T1000 (cell line): ENCODE data around the gene RILPL2.
"Not testable (repeated sequence)": the region's sequence is repeated elsewhere in the genome, so short reads cannot be mapped to it uniquely, and the experiment has no call there.

ENCODE experiments used
- DNase-seq: peaks from one replicate; lab custom pipeline; 2025; ENCODE audit warnings: mixed read lengths; lab: John Stamatoyannopoulos, UW

RILPL2 gene

GRCh38 chr12:123401753-123402683, 34.5 kb downstream of the RILPL2 start:
- no peak for DNase-seq

DNA sequence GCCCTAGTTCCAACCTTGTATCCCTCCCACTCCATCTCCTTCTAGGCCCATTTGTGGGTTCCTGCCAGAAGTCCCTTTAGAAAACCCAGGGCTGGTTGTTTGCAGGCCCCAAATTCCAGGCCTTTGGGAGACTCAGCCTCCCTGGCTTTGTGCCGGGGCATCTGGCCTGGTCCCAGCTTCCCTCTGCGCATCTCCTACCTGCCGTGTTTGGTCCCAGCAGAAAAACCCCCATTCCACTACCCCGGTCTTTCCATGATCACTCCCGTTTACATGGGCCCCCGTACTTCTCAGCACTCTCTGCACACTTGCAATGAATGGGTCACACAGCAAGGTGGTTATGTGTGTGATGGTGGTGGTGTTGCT, 37.2 kb downstream of the RILPL2 start:
- no peak for DNase-seq

GRCh38 chr12:123398550-123399254, 37.8 kb downstream of the RILPL2 start:
- DNase-seq: no peak

DNA sequence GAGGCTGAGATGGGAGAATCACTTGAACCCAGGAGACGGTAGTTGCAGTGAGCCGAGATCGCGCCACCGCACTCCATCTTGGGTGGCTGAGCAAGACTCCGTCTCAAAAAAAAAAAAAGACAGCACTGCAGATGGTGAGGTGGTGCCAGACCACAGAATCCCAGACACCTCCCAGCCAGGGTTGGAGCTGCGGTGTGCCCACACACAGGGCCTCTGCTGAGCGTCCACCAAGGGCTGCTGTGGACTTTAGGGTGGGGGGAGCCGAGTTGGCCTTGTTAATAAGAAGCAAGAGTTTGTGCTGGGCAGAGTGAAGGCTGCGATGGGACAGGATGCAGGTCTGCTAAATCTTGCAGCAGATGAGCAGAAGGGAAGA, 38.3 kb downstream of the RILPL2 start:
- DNase-seq: no peak

DNA sequence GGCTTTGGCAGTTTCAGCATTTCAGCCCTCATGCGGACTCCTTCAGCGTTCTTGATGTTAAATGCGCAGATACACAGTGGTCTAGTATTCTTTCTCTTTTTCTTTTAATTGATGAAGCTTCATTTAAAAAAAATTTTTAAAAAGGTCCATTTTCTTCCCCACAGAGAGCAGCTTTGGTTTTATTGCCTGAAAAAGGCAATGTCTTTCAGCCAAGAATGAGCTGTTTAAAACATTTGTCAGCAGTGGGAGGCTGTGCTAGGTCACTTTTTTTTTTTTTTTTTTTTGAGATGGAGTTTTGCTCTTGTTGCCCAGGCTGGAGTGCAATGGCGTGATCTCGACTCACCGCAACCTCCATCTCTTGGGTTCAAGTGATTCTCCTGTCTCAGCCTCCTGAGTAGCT, 39.1 kb downstream of the RILPL2 start:
- DNase-seq: no peak

GRCh38 chr12:123396954-123397353, 39.5 kb downstream of the RILPL2 start:
- DNase-seq: no peak

DNA sequence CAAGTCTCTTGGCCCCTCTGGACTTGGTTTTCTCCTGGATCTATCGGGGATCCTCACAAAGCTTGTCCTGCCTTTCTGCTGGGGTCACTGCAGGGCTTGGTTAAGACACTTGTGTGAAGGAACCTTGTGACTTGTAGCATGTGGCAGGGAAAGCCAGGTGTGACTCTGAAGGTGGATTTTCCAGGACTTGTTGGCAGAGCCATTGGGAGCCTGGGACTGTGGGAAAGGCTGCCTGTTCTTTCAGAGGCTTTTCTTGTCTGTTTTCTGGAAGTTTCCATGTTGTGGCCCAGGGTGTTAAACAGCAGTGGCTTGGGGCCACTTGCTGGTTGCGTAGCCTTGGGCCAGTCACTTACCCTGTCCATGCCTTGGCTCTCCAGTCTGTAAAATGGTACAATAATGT, 39.9 kb downstream of the RILPL2 start:
- no peak for DNase-seq

GRCh38 chr12:123395236-123395635, 41.2 kb downstream of the RILPL2 start:
- DNase-seq: no peak

- DNase-seq: no peak
Observed at GRCh38 chr12:123393747-123394146, 42.7 kb downstream of the RILPL2 start.

DNA sequence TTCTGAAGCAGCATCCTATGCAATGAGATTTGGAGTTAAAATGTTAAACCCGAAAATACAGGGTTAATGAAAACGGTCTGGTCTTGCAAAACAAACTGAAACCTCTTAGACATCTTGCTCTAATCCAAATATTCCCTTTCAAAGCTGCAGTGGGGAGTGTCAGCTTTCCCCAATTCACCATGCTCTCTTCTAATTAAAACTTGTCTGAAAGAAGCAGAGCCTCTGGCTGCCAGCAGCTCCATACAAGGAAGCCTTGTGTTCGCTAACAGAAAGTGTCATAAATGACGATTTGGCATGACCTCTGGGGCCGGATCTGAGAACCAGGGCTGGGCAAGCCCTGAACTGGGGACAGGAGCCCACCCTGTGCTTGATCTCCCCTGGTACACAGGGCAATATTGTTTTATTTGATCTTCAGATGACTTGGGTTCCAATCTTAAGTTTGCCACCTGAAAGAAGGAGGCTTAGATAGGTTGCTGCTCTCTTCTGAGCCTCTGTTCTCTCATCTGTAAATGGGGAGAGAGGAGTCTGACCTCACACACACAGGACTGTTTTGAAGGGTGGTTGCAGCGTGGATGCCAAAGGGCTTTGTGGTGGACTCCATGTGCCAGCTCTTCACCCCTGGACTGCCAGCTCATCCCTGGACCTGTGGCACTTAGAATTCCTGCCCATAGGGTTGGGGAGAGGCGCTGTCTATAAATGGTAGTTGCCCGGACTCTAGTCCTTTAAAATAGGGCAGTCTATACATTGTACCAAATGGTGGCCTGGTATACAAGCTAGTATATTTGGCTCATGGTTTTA, 44.7 kb downstream of the RILPL2 start:
- DNase-seq: no peak

DNA sequence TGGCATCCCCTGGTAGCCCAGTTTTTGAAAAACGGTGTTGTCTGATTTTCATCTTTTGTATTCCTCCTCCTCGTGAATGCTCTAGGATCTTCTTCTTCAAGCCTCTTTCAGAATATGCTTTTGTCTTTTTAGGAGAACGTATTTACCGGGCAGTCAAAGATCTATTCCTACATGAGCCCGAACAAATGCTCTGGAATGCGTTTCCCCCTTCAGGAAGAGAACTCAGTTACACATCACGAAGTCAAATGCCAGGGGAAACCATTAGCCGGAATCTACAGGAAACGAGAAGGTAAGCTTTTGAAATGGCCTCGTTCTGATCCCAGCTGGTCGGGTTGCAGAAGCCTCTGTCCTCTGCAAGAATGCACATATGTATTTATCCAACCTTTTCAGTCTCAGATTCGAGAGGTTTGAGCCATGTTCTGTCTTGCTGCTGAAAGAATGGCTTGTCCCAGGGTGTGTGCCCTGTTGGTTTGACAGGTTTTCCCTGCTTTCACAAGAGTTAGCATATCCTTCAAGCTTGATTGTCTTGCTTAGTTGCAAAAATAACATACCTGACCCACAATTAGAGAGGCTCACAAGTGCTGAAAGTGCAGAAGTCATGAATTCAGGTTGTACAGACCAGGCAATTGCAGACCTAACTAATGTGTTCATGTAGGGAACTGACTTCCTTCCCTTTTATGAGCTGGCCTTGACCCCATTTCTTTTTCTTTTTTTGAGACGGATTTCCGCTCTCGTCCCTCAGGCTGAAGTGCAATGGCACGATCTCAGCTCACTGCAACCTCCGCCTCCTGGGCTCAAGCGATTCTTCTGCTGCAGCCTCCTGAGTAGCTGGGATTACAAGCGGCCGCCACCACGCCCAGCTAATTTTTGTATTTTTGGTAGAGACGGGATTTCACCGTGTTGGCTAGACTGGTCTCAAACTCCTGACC, 45.7 kb downstream of the RILPL2 start:
- no peak for DNase-seq

- DNase-seq: no peak
Observed at GRCh38 chr12:123389560-123390351, 46.7 kb downstream of the RILPL2 start.

DNA sequence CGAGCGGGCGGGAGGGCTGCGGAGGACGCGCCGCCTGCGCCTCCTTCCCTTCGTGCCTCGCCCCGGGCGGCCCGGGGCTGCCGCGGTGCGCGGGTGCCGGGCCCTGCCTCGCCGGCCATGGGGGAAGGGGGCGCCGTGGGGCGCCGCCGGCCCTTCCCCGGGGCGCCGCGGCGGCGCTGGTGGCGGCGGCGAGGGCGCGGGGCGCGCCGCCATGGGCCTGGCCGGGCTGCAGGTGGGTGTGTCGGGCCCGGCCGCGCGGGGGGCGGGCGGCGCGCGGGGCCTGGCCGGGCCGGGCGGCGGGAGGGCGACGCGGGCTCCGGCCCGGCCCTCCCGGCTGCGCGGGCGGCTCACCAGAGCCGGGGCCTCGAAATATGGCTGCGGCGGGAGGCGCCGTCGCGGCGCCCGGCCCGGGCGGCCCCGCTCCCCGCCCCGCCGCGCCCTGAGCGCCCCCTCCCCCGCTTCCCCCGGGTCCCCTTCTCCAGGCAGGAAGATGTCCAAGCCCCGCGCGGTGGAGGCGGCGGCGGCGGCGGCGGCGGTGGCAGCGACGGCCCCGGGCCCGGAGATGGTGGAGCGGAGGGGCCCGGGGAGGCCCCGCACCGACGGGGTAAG, 47.4 kb downstream of the RILPL2 start:
- DNase-seq: no peak

GRCh38 chr12:123388177-123388950, 48.1 kb downstream of the RILPL2 start:
- DNase-seq: peak; percentile 40

DNA sequence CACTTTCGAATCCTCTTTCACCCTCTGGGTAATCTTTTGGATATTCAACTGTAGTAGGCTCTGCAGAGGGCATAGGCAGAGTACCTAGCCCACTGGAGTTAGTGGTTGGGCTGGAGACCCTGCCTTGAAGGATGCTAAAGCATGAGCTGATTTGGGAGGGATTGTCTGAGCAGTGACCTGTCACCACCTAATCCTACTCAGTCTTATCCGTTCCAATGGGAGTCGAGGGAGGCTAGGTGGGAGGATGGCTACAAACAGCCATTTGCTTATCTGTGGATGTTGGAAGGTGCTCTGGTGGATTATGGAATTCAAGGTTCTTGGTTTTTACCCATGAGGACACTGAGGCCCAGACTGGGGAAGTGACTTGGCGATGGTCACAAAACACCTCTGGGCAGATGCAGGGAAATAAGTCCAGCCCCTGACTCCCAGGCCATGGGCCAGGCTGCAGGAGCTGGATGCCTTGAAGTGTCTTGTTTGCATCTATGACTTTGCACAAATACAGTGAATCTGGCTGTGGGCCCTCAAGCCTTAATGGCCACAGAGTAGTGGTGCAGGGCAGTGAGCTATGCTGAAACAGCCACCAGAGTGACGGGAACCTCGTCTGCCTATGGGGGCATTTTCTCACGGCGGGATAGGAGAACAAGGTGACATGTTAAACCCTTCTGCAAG, 48.8 kb downstream of the RILPL2 start:
- no peak for DNase-seq

GRCh38 chr12:123385536-123385935, 50.9 kb downstream of the RILPL2 start:
- DNase-seq: not testable (repeated sequence)

- no peak for DNase-seq
Observed at GRCh38 chr12:123384994-123385376, 51.5 kb downstream of the RILPL2 start.

- no peak for DNase-seq
Observed at GRCh38 chr12:123384318-123384993, 52.0 kb downstream of the RILPL2 start.
